IMR-90 (cell line): Measurements from ENCODE around the gene DHX38.

Experiments used
- CHD1 ChIP-seq: IDR thresholded peaks from 2 replicates; pipeline ENCODE4 v1.6.1; 2012; ENCODE audit warnings: low read depth, low read length, improper control_type of control experiment
- CTCF ChIP-seq: conservative IDR thresholded peaks from 2 replicates; pipeline ENCODE4 v1.5.1; 2012; ENCODE audit warnings: mild to moderate bottlenecking, low read depth, low read length, improper control_type of control experiment
- MAFK ChIP-seq: IDR thresholded peaks from 2 replicates; pipeline ENCODE4 v1.6.1; 2012; ENCODE audit warnings: low read depth, low read length, improper control_type of control experiment
- MXI1 ChIP-seq: IDR thresholded peaks from 2 replicates; pipeline ENCODE4 v1.6.1; 2012; ENCODE audit warnings: low read depth, mild to moderate bottlenecking, low read length, moderate library complexity, borderline replicate concordance
- NFE2L2 ChIP-seq: fragments of 150-350 bp; IDR thresholded peaks from 2 replicates; pipeline ENCODE4 v1.6.1; 2016; ENCODE audit warnings: low read depth, mild to moderate bottlenecking, low read length
- POLR2A ChIP-seq: IDR thresholded peaks from 2 replicates; pipeline ENCODE4 v1.6.1; 2012; ENCODE audit warnings: mild to moderate bottlenecking, low read depth, low read length
- RAD21 ChIP-seq: IDR thresholded peaks from 2 replicates; pipeline ENCODE4 v1.6.1; 2012; ENCODE audit warnings: low read length, improper control_type of control experiment
- RFX5 ChIP-seq: IDR thresholded peaks from 2 replicates; pipeline ENCODE4 v1.8.0; 2012; ENCODE audit warnings: low read depth, mild to moderate bottlenecking, low read length, moderate library complexity
- SMC3 ChIP-seq: fragments of 150-350 bp; IDR thresholded peaks from 2 replicates; pipeline ENCODE4 v1.6.1; 2016; ENCODE audit warnings: low read depth, mild to moderate bottlenecking, antibody characterized with exemption, low read length, moderate library complexity
- USF2 ChIP-seq: fragments of 150-350 bp; IDR thresholded peaks from 2 replicates; pipeline ENCODE4 v1.6.1; 2017; ENCODE audit warnings: mild to moderate bottlenecking, antibody characterized with exemption, low read length, low read depth

GRCh38 chr16:72142476-72142875, 48.8 kb downstream of the DHX38 start:
- TF ChIP-seq CTCF (no peak), NFE2L2 (no peak), USF2 (no peak), RFX5 (no peak), POLR2A (no peak), RAD21 (no peak), MAFK (no peak), CHD1 (no peak), MXI1 (no peak), SMC3 (no peak)
